ENCODE data around the gene DDX27. TPM values are rescaled to one million over a fixed set of nuclear protein-coding genes. Genes with fewer than 3 reads are reported as not detected.

Gene DDX27
- total RNA-seq, 2 donors from 2014 or later, result 18.2 to 42.8 TPM

DNA sequence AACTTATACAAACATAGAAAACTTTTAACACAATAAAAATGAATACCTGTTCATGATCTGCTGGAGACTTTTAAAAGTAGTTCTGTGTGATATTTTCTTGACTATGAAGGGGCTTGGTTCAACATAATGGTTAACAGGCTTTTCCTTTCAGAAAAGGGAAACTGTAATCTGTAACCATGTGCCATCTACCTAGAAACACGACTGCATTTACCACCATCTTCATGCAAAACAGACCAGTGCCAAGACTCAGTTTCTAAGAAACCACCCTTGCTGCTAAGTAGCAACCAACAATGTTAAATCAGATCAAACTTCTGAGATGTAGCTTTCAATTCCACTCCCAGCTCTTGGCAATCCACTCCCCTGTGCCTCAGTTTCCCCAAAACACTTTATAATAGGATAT, 46.8 kb upstream of the DDX27 start:
- Histone ChIP-seq H3K36me3 (replicated peaks in 1 of 2; ENCODE audit: insufficient read depth in 1 of 2, low read depth in 2 of 2) (no peaks in the 10 kb centered on the region), H3K4me3 (no peak overlapping the region), H3K9me3 (no peaks in the 10 kb centered on the region), H3K27me3 (no peaks in the 10 kb centered on the region), H3K27ac (no peak overlapping the region), H3K4me1 (peaks cover 34% of the 10 kb centered on the region)
- TF ChIP-seq, protein P1, sequence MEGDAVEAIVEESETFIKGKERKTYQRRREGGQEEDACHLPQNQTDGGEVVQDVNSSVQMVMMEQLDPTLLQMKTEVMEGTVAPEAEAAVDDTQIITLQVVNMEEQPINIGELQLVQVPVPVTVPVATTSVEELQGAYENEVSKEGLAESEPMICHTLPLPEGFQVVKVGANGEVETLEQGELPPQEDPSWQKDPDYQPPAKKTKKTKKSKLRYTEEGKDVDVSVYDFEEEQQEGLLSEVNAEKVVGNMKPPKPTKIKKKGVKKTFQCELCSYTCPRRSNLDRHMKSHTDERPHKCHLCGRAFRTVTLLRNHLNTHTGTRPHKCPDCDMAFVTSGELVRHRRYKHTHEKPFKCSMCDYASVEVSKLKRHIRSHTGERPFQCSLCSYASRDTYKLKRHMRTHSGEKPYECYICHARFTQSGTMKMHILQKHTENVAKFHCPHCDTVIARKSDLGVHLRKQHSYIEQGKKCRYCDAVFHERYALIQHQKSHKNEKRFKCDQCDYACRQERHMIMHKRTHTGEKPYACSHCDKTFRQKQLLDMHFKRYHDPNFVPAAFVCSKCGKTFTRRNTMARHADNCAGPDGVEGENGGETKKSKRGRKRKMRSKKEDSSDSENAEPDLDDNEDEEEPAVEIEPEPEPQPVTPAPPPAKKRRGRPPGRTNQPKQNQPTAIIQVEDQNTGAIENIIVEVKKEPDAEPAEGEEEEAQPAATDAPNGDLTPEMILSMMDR (IDR thresholded peaks at IDR 0.05), result no peak
- TF ChIP-seq POLR2A (IDR thresholded peaks at IDR 0.05), result no peak
- intact Hi-C loops (cut with DNase I), result no loop called here
- ATAC-seq, result no peak
- WGBS, 2 donors, result 0 to 8% methylated on average over 1 of the region's 1 CpG
- DNase-seq, result no peak

DNA sequence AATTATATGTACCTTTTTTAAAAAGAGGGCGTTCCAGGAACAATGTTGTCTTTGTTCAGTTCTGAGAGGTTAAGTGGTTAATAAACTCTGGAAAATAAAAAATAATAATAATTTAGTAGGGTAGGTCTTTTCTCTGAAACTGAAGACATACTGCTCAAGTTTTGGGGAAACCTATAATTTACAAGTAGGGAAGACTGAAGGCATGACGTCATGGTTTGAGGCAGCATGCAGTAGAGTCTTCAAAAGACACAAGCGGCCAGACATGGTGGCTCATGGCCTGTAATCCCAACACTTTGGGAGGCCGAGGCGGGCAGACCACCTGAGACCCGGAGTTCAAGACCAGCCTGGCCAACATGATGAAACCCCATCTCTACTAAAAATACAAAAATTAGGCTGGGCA, 45.0 kb upstream of the DDX27 start:
- WGBS, 2 donors, result 85 to 93% methylated on average over 6 of the region's 6 CpGs
- DNase-seq (no peak), ATAC-seq (no peak)
- H3K4me3 ChIP-seq, result no peak overlapping the region
- no peaks in the 10 kb centered on the region for H3K36me3 ChIP-seq (replicated peaks in 1 of 2; ENCODE audit: insufficient read depth in 1 of 2, low read depth in 2 of 2)
- intact Hi-C loops (cut with DNase I), result no loop called here
- peaks cover 21% of the 10 kb centered on the region for H3K4me1 ChIP-seq
- no peaks in the 10 kb centered on the region for H3K27me3 ChIP-seq
- H3K27ac ChIP-seq, result no peak overlapping the region
- TF ChIP-seq, protein P1 (IDR thresholded peaks at IDR 0.05), result no peak
- no peak for TF ChIP-seq POLR2A (IDR thresholded peaks at IDR 0.05)
- H3K9me3 ChIP-seq, result no peaks in the 10 kb centered on the region

DNA sequence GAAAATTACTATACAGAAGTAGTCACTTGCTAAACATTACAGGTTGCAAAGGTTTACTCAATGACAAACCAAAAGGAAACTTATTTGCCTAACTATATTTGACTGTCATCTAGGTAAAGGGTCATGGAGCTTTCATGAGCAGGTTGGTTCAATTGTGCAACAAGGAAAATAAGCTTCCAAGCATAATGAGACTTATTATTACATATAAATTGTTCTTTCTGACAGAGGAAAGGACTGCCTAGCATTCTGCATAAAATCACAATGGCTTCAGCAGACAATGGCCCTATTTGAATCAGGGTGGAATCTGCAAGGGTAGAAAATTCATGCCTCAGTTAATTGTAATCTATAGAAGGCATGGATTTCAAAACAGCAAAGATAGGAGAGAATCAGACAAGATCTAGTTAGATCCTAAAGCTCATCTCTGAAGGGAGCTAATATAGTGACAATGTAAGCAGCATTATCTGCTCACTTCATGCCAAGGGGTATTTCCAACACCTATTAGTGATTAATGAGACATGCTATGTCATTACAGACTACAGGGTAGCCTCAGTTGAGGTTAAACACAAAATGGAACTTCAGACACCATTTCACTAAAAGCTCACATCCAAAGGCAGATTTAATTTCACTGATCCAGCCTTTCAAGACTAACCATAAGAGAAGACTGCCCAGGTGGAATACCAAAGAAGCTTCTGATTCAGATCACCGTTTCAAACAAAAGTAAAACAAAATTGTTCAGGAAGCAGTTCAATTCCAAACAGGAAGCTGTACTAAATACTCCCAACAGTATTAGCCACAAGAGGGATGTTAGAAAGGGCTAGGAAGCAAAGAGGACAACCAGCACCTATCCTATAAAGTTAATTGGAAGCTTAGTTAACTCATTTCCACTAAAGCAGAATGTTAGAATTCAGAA, 39.6 kb upstream of the DDX27 start:
- Histone ChIP-seq H3K27ac (peak overlapping the region; percentile 50 to 75 (median 62)), H3K36me3 (replicated peaks in 1 of 2; ENCODE audit: insufficient read depth in 1 of 2, low read depth in 2 of 2) (no peaks in the 10 kb centered on the region), H3K27me3 (no peaks in the 10 kb centered on the region), H3K4me3 (no peak overlapping the region), H3K9me3 (no peaks in the 10 kb centered on the region), H3K4me1 (peaks cover 59% of the 10 kb centered on the region)
- intact Hi-C loops (cut with DNase I), result no loop called here
- 0 to 4% methylated on average over 1 of the region's 1 CpG for WGBS, 2 donors
- TF ChIP-seq POLR2A (IDR thresholded peaks at IDR 0.05), result no peak
- TF ChIP-seq, protein P1 (IDR thresholded peaks at IDR 0.05), result no peak
- ATAC-seq, result peak; percentile 83
- no peak for DNase-seq

DNA sequence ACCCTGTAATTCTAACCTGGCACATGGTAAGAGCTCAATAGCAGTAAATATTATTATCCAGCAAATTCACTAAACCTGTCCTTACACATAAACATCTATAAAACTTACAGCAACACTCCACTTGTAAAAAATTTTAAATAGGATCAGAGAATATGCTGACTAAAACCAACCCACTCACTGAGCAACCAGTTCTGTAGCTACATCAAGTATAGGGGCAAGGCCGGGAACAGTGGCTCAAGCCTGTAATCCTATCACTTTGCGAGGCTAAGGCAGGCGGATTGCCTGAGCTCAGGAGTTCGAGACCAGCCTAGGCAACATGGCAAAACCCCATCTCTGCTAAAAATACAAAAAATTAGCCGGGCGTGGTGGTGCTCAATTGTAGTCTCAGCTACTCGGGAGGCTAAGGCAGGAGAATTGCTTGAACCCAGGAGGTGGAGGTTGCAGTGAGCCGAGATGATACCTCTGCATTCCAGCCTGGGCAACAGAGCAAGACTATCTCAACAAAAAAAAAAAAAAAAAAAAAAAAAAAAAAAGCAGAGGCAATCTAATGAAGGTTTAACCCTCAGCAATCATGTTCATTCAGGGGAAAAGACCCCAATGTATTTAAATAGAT, 37.8 kb upstream of the DDX27 start:
- no peaks in the 10 kb centered on the region for H3K36me3 ChIP-seq (replicated peaks in 1 of 2; ENCODE audit: insufficient read depth in 1 of 2, low read depth in 2 of 2)
- H3K9me3 ChIP-seq, result no peaks in the 10 kb centered on the region
- no peak overlapping the region for H3K4me3 ChIP-seq
- DNase-seq (no peak), ATAC-seq (no peak)
- TF ChIP-seq POLR2A (IDR thresholded peaks at IDR 0.05), result no peak
- TF ChIP-seq, protein P1 (IDR thresholded peaks at IDR 0.05), result no peak
- 75 to 78% methylated on average over 7 to 8 of the region's 8 CpGs for WGBS, 2 donors
- H3K4me1 ChIP-seq, result peaks cover 72% of the 10 kb centered on the region
- no peaks in the 10 kb centered on the region for H3K27me3 ChIP-seq
- peak overlapping the region in 1 of 4 donors; percentile 15 for H3K27ac ChIP-seq
- intact Hi-C loops (cut with DNase I), result no loop called here
